Measurements from ENCODE around the gene APBA1.

The APBA1 gene

GRCh38 chr9:69574057-69574456 lies 98.1 kb downstream of the APBA1 start:
- no peak for DNase-seq

- no peak for DNase-seq
These were observed 98.5 kb downstream of the APBA1 start for GRCh38 chr9:69573651-69574050.

- DNase-seq, result no peak
These were observed 99.6 kb downstream of the APBA1 start for GRCh38 chr9:69572611-69573010.

- no peak for DNase-seq
These were observed 101.1 kb downstream of the APBA1 start for GRCh38 chr9:69571032-69571431.

GRCh38 chr9:69569738-69570451 lies 102.3 kb downstream of the APBA1 start:
- DNase-seq, result no peak

GRCh38 chr9:69564557-69564956 lies 107.6 kb downstream of the APBA1 start:
- peak in 1 of 2 experiments; percentile 38 for DNase-seq

- DNase-seq, result no peak
These were observed 113.0 kb downstream of the APBA1 start for GRCh38 chr9:69559126-69559525.

- DNase-seq, result peak; percentile 7 to 64
These were observed 115.5 kb downstream of the APBA1 start for GRCh38 chr9:69556707-69557106.

- no peak for DNase-seq
These were observed 116.4 kb downstream of the APBA1 start for GRCh38 chr9:69555802-69556201.

GRCh38 chr9:69554945-69555344 lies 117.2 kb downstream of the APBA1 start:
- DNase-seq, result no peak

- no peak for DNase-seq
These were observed 122.6 kb downstream of the APBA1 start for GRCh38 chr9:69549310-69550202.

GRCh38 chr9:69548681-69549080 lies 123.5 kb downstream of the APBA1 start:
- no peak for DNase-seq

GRCh38 chr9:69546265-69546664 lies 125.9 kb downstream of the APBA1 start:
- DNase-seq, result no peak

GRCh38 chr9:69542942-69543704 lies 129.0 kb downstream of the APBA1 start:
- DNase-seq, result no peak

- no peak for DNase-seq
These were observed 130.1 kb downstream of the APBA1 start for GRCh38 chr9:69542058-69542457.

GRCh38 chr9:69535911-69536310 lies 136.3 kb downstream of the APBA1 start:
- DNase-seq, result no peak

GRCh38 chr9:69535286-69535832 lies 136.8 kb downstream of the APBA1 start:
- no peak for DNase-seq

GRCh38 chr9:69532396-69532795 lies 139.8 kb downstream of the APBA1 start:
- no peak for DNase-seq

- DNase-seq, result no peak
These were observed 144.7 kb downstream of the APBA1 start for GRCh38 chr9:69527454-69527853.

- no peak for DNase-seq
These were observed 145.5 kb downstream of the APBA1 start for GRCh38 chr9:69526699-69527098.

- DNase-seq, result no peak
These were observed 152.5 kb downstream of the APBA1 start for GRCh38 chr9:69519470-69520240.

Measured in cerebellar nuclear complex (tissue), 1 donor.